ENCODE results near the gene VDAC2.
"Not testable (repeated sequence)": the region's sequence is repeated elsewhere in the genome, so short reads cannot be mapped to it uniquely, and the experiment has no call there.

DNA sequence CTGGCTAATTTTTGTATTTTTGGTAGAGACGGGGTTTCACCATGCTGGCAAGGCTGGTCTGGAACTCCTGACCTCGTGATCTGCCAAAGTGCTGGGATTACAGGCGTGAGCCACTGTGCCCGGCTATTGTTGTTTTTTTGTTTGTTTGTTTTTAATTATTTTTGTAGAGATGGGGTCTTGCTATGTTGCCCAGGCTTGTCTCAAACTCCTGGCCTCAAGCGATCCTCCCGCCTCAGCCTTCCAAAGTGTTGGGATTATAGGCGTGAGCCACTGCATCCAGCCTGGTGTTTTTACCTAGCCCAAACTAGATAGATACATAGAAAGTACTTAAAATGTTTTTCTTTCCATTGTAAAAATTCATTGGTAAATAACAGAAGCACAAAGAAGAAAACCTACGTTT, 10.9 kb downstream of the VDAC2 start:
- TF ChIP-seq, protein P1, sequence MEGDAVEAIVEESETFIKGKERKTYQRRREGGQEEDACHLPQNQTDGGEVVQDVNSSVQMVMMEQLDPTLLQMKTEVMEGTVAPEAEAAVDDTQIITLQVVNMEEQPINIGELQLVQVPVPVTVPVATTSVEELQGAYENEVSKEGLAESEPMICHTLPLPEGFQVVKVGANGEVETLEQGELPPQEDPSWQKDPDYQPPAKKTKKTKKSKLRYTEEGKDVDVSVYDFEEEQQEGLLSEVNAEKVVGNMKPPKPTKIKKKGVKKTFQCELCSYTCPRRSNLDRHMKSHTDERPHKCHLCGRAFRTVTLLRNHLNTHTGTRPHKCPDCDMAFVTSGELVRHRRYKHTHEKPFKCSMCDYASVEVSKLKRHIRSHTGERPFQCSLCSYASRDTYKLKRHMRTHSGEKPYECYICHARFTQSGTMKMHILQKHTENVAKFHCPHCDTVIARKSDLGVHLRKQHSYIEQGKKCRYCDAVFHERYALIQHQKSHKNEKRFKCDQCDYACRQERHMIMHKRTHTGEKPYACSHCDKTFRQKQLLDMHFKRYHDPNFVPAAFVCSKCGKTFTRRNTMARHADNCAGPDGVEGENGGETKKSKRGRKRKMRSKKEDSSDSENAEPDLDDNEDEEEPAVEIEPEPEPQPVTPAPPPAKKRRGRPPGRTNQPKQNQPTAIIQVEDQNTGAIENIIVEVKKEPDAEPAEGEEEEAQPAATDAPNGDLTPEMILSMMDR (IDR thresholded peaks at IDR 0.05) = not testable (repeated sequence)
- not testable (repeated sequence) for TF ChIP-seq POLR2A (IDR thresholded peaks at IDR 0.05)
